Esophagus squamous epithelium (tissue), 5 donors: ENCODE data around the gene CDH11. TPM values are rescaled to one million over a fixed set of nuclear protein-coding genes. Genes with fewer than 3 reads are reported as not detected.

Experiments
- DNase-seq: peaks from one replicate; lab custom pipeline; 2025; lab: John Stamatoyannopoulos, UW
- H3K27ac ChIP-seq, 4 donors: fragments of 200-600 bp; sonication (generic); one replicate each; pipeline ENCODE4 v1.5.1; 2016 to 2019; ENCODE audit warnings: mild to moderate bottlenecking in 1 of 4
- H3K27me3 ChIP-seq, 4 donors: fragments of 200-600 bp; sonication (generic); 1 replicate in 3 of 4; 2 replicates in 1 of 4; pipeline versions ENCODE4 v1.5.1 to v1.6.0; 2017 to 2021; ENCODE audit warnings: antibody characterized with exemption in 1 of 4
- H3K36me3 ChIP-seq, 3 donors: fragments of 200-600 bp; sonication (generic); one replicate each; pipeline ENCODE4 v1.5.1; 2016 to 2019
- H3K4me1 ChIP-seq, 3 donors: fragments of 200-600 bp; sonication (generic); one replicate each; pipeline ENCODE4 v1.5.1; 2017 to 2019
- H3K4me3 ChIP-seq, 4 donors: fragments of 200-600 bp; sonication (generic); 1 replicate in 3 of 4; 2 replicates in 1 of 4; pipeline ENCODE4 v1.5.1; 2016 to 2019; ENCODE audit warnings: mild to moderate bottlenecking in 2 of 4, moderate library complexity in 1 of 4
- H3K9me3 ChIP-seq, 3 donors: fragments of 200-600 bp; sonication (generic); one replicate each; pipeline ENCODE4 v1.5.1; 2016 to 2019
- CTCF ChIP-seq, 6 experiments: fragments of 450-650 bp in 4 of 6; fragments of 200-600 bp in 2 of 6; sonication (generic) in 2 of 6; IDR thresholded peaks; one replicate each; pipeline ENCODE4 v1.5.1; 2016 to 2019; ENCODE audit warnings: antibody characterized with exemption in 6 of 6, mild to moderate bottlenecking in 4 of 6, moderate library complexity in 4 of 6
- POLR2A ChIP-seq, 4 donors: fragments of 450-650 bp; IDR thresholded peaks; one replicate each; pipeline ENCODE4 v1.6.1; 2017; ENCODE audit warnings: antibody characterized with exemption in 4 of 4, mild to moderate bottlenecking in 4 of 4, moderate library complexity in 3 of 4
- WGBS, 2 donors: methylation state at CpG; one replicate each; pipeline ENCODE4 v1.1.5; 2018; 5-methylcytosine and 5-hydroxymethylcytosine counted together
- intact Hi-C: fragments of 100-400 bp; cut with DNase I; formaldehyde crosslinking; loops from one replicate; pipeline ENCODE4 v1.15.0; 2022
- total RNA-seq, 4 donors: library from RNA; depleted of rRNA; stranded (reverse); fragments of >200 nt; gene quantifications; one replicate each; pipeline ENCODE4 v1.1.0, GENCODE V29; 2016
- donor health status: DM: yes; HTN: yes; CAD: no.

CDH11 gene
- total RNA-seq, 4 donors from 2014 or later = 3.4 to 17.5 (median 6.6) TPM

GRCh38 chr16:64964126-64964540 is 157.7 kb downstream of the CDH11 start:
- Histone ChIP-seq H3K9me3 (no peaks in the 10 kb centered on the region), H3K36me3 (no peaks in the 10 kb centered on the region), H3K4me3 (no peak overlapping the region), H3K4me1 (no peaks in the 10 kb centered on the region), H3K27ac (no peak overlapping the region), H3K27me3 (no peaks in the 10 kb centered on the region)
- WGBS, 2 donors = 44 to 50% methylated on average over 3 of the region's 3 CpGs
- intact Hi-C loops = no loop called here
- no peak for DNase-seq
- no peak for TF ChIP-seq POLR2A (IDR thresholded peaks at IDR 0.05)
- no peak for TF ChIP-seq CTCF (IDR thresholded peaks at IDR 0.05)

GRCh38 chr16:64962786-64963185 is 159.1 kb downstream of the CDH11 start:
- Histone ChIP-seq H3K36me3 (no peaks in the 10 kb centered on the region), H3K9me3 (no peaks in the 10 kb centered on the region), H3K27ac (no peak overlapping the region), H3K4me3 (no peak overlapping the region), H3K27me3 (no peaks in the 10 kb centered on the region), H3K4me1 (no peaks in the 10 kb centered on the region)
- 53 to 63% methylated on average over 2 of the region's 2 CpGs for WGBS, 2 donors
- DNase-seq = no peak
- intact Hi-C loops = no loop called here
- TF ChIP-seq POLR2A (IDR thresholded peaks at IDR 0.05) = no peak
- no peak for TF ChIP-seq CTCF (IDR thresholded peaks at IDR 0.05)

DNA sequence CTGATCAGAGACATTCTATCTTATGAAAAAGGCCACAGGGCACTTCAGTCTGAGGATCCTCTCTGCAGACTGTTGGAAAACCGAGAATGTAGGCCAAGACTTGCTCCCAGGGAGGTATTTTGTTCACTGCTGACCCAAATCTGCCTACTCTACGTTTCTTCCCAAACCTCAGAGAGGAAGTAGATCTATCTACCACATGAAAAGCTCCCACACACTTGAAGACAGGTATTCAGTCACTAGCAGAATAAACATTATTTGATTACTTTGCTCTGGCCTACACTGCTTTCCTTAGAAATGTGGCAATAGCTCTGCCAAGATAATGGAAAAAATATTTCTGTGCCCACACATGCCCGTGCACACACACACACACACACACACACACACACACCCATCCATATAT is 164.6 kb downstream of the CDH11 start:
- H3K4me1 ChIP-seq = no peaks in the 10 kb centered on the region
- TF ChIP-seq POLR2A (IDR thresholded peaks at IDR 0.05) = no peak
- no peak for TF ChIP-seq CTCF (IDR thresholded peaks at IDR 0.05)
- no peak for DNase-seq
- no peaks in the 10 kb centered on the region for H3K27me3 ChIP-seq
- no peaks in the 10 kb centered on the region for H3K36me3 ChIP-seq
- intact Hi-C loops = no loop called here
- no peak overlapping the region for H3K4me3 ChIP-seq
- 36 to 55% methylated on average over 3 of the region's 3 CpGs for WGBS, 2 donors
- H3K9me3 ChIP-seq = no peaks in the 10 kb centered on the region
- no peak overlapping the region for H3K27ac ChIP-seq

DNA sequence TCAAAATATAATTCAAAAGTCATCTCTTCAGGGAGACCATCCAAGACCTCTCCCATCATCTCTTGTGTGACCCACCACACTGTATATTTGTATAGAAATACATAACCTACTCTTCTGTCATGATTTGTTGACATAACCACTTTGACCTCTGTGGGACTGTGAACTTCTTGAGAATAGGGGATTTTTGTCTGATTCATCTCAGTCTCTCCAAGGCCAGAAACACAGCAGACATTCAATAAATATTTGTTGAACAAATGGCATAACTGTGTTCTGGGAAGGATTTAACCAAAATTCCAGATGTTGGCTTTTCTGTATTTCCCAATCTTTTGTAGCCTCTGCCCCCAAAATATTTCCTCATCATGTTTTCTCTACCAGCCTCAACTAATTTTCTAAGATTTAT is 169.7 kb downstream of the CDH11 start:
- Histone ChIP-seq H3K9me3 (no peaks in the 10 kb centered on the region), H3K4me3 (no peak overlapping the region), H3K4me1 (no peaks in the 10 kb centered on the region), H3K27ac (peak overlapping the region in 2 of 4 donors; percentile 26 to 33), H3K27me3 (no peaks in the 10 kb centered on the region), H3K36me3 (peaks cover 0 to 4% (median 0%) of the 10 kb centered on the region in 3 donors)
- DNase-seq = no peak
- TF ChIP-seq CTCF (IDR thresholded peaks at IDR 0.05) (no peak), POLR2A (IDR thresholded peaks at IDR 0.05) (no peak)
- intact Hi-C loops = no loop called here

GRCh38 chr16:64951193-64951592 is 170.7 kb downstream of the CDH11 start:
- H3K4me1 ChIP-seq = no peaks in the 10 kb centered on the region
- no peak for TF ChIP-seq CTCF (IDR thresholded peaks at IDR 0.05)
- TF ChIP-seq POLR2A (IDR thresholded peaks at IDR 0.05) = no peak
- H3K4me3 ChIP-seq = no peak overlapping the region
- H3K9me3 ChIP-seq = no peaks in the 10 kb centered on the region
- no peak overlapping the region for H3K27ac ChIP-seq
- peaks cover 0 to 4% (median 0%) of the 10 kb centered on the region in 3 donors for H3K36me3 ChIP-seq
- intact Hi-C loops = no loop called here
- 67 to 83% methylated on average over 8 of the region's 8 CpGs for WGBS, 2 donors
- H3K27me3 ChIP-seq = no peaks in the 10 kb centered on the region
- no peak for DNase-seq
